ENCODE measurements around the gene DLG4.

Gene DLG4

DNA sequence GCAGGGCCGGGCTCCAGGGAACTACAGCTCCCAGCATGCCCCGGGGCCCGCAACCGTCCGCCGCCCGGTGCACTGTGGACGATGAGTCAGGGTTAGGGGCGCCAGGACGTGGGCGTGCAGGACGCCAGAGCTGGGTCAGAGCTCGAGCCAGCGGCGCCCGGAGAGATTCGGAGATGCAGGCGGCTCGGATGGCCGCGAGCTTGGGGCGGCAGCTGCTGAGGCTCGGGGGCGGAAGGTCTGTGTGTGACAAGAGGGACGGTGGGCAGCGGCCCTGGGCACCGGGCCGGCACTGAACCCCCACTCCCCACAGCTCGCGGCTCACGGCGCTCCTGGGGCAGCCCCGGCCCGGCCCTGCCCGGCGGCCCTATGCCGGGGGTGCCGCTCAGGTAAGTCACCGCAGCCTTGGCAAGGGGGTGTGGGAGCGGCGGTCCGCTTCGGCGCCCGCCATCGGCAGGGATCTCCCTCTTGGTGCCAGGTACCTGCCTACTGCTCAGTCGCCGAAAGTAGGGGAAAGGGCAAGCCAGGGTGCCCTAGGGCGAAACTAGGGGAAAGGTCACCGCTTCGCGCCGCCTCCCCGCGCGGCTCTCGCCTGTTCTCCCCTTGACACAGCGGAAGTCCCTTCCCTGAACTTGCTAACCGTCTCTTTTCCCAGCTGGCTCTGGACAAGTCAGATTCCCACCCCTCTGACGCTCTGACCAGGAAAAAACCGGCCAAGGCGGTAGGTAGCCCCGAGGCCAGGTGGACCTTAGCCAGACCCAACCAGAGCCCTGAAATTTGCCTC lies at the start of gene DLG4, which contains the start of gene ACADVL (continued):
- TF ChIP-seq ZNF140 (tag by site-specific recombination; IDR thresholded peaks at IDR 0.05) (no peak), ZNF501 (tag by site-specific recombination; IDR thresholded peaks at IDR 0.05) (peak; percentile 79), ZNF645 (tag by site-specific recombination; IDR thresholded peaks at IDR 0.05) (no peak), REPIN1 (tag by site-specific recombination; IDR thresholded peaks at IDR 0.05; ENCODE audit: low read depth) (0 out of 2 replicates have a peak, but pooled peaks have one; percentile 13), KLF1 (tag by site-specific recombination; IDR thresholded peaks at IDR 0.05) (peak; percentile 39; the same call in 1 of the 2 replicates), ZBTB20 (tag by site-specific recombination; IDR thresholded peaks at IDR 0.05) (peak; percentile 95), ZSCAN30 (tag by site-specific recombination; IDR thresholded peaks at IDR 0.05) (peak; percentile 59), PRDM10 (tag by site-specific recombination; IDR thresholded peaks at IDR 0.05) (peak; percentile 63), ZNF600 (tag by site-specific recombination; IDR thresholded peaks at IDR 0.05) (peak; percentile 79), ZNF416 (tag by site-specific recombination; IDR thresholded peaks at IDR 0.05) (no peak), ZNF76 (tag by site-specific recombination; IDR thresholded peaks at IDR 0.05; ENCODE audit: borderline replicate concordance, low read depth) (peak; percentile 98), YY2 (tag by site-specific recombination; IDR thresholded peaks at IDR 0.05) (peak; percentile 50; the same call in 1 of the 2 replicates), TSHZ1 (tag by site-specific recombination; IDR thresholded peaks at IDR 0.05; ENCODE audit: borderline replicate concordance) (no peak), ZNF112 (tag by site-specific recombination; IDR thresholded peaks at IDR 0.05) (no peak), ZNF184 (tag by site-specific recombination; IDR thresholded peaks at IDR 0.05) (0 out of 2 replicates have a peak, but pooled peaks have one; percentile 43), PRDM2 (tag by site-specific recombination; IDR thresholded peaks at IDR 0.05; ENCODE audit: borderline replicate concordance) (0 out of 2 replicates have a peak, but pooled peaks have one; percentile 38), ZBTB17 (tag by site-specific recombination; IDR thresholded peaks at IDR 0.05) (peak; percentile 98), BCL11A (tag by site-specific recombination; IDR thresholded peaks at IDR 0.05; ENCODE audit: low read depth) (peak; percentile 30; the same call in 1 of the 2 replicates), IKZF3 (tag by site-specific recombination; IDR thresholded peaks at IDR 0.05) (peak; percentile 68; the same call in 1 of the 2 replicates), ZNF292 (tag by site-specific recombination; IDR thresholded peaks at IDR 0.05; ENCODE audit: borderline replicate concordance, low read depth) (0 out of 2 replicates have a peak, but pooled peaks have one; percentile 1), ZFHX2 (tag by site-specific recombination; conservative IDR thresholded peaks at IDR 0.05) (peak; percentile 91), ZFP37 (tag by site-specific recombination; IDR thresholded peaks at IDR 0.05) (peak; percentile 64; the same call in 1 of the 2 replicates), ZNF324 (tag by site-specific recombination; IDR thresholded peaks at IDR 0.05) (no peak), ZNF335 (tag by site-specific recombination; conservative IDR thresholded peaks at IDR 0.05) (peak; percentile 98), ZIC2 (tag by site-specific recombination; IDR thresholded peaks at IDR 0.05) (peak; percentile 59)

Data from HEK293 (cell line).